Measurements from ENCODE around the gene ZFYVE21.
"Not testable (repeated sequence)": the region's sequence is repeated elsewhere in the genome, so short reads cannot be mapped to it uniquely, and the experiment has no call there.

ZFYVE21 gene

GRCh38 chr14:103772078-103772712 is 56.6 kb downstream of the ZFYVE21 start:
- DNase-seq, result no peak

GRCh38 chr14:103773521-103773920 is 57.9 kb downstream of the ZFYVE21 start:
- DNase-seq, result no peak

- no peak for DNase-seq
Measured at GRCh38 chr14:103775506-103775905, 59.9 kb downstream of the ZFYVE21 start.

- DNase-seq, result not testable (repeated sequence)
Measured at GRCh38 chr14:103776319-103776718, 60.7 kb downstream of the ZFYVE21 start.

GRCh38 chr14:103782376-103782775 is 66.8 kb downstream of the ZFYVE21 start:
- no peak for DNase-seq

Data from NCI-H2171 (cell line).